ENCODE results near the gene TCF7L2.

The TCF7L2 gene

DNA sequence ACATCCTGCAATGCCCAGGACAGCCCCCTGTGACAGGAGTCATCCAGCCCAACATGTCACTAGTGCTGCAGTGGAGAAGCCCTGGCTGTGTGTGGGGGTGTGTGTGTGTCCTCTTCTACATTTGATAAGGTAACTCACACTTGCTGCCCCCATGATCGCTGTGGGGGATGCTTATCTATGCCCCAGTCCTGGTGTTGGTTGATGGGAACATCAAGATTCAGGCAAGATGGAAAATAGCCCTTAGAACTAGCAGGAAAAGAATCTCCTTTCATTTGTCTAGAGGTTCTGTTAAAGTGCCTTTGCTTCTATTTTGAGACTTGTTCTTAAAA, 52.4 kb downstream of the TCF7L2 start:
- peaks cover 2% of the 10 kb centered on the region; the same call in 1 of the 2 replicates for H3K27me3 ChIP-seq (replicated peaks; ENCODE audit: control insufficient read depth, insufficient read depth, low read length)
- TF ChIP-seq, protein P1, sequence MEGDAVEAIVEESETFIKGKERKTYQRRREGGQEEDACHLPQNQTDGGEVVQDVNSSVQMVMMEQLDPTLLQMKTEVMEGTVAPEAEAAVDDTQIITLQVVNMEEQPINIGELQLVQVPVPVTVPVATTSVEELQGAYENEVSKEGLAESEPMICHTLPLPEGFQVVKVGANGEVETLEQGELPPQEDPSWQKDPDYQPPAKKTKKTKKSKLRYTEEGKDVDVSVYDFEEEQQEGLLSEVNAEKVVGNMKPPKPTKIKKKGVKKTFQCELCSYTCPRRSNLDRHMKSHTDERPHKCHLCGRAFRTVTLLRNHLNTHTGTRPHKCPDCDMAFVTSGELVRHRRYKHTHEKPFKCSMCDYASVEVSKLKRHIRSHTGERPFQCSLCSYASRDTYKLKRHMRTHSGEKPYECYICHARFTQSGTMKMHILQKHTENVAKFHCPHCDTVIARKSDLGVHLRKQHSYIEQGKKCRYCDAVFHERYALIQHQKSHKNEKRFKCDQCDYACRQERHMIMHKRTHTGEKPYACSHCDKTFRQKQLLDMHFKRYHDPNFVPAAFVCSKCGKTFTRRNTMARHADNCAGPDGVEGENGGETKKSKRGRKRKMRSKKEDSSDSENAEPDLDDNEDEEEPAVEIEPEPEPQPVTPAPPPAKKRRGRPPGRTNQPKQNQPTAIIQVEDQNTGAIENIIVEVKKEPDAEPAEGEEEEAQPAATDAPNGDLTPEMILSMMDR (IDR thresholded peaks at IDR 0.05; ENCODE audit: insufficient read depth, low read length, poor library complexity, severe bottlenecking) = no peak
- no peak overlapping the region for H3K4me3 ChIP-seq (replicated peaks; ENCODE audit: low read depth, low read length)
- no peak for DNase-seq (ENCODE audit: extremely low read depth, insufficient read length)
- no peaks in the 10 kb centered on the region for H3K36me3 ChIP-seq (ENCODE audit: control insufficient read depth, insufficient read depth, low read length)

DNA sequence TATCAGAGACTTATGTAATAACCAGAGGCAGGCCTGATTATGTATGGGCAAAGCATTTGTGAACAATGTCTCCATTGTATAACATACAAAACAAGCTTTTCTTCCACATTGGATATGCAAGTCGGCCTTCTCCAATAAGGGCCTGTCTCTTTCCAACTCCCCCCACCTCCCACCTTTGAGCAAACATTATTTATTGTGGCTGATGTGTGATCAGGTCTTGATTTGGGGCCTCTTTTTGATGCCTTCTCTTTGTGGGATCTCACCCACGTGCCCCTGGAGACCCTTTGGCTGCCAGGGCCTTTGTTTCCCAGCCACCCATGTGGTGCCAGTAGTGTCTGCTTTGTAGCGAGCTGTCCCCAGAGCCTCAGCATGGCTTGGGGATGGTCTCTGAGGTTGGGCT, 53.0 kb downstream of the TCF7L2 start:
- TF ChIP-seq, protein P1 (IDR thresholded peaks at IDR 0.05; ENCODE audit: insufficient read depth, low read length, poor library complexity, severe bottlenecking) = no peak
- Histone ChIP-seq H3K4me3 (replicated peaks; ENCODE audit: low read depth, low read length) (no peak overlapping the region), H3K36me3 (ENCODE audit: control insufficient read depth, insufficient read depth, low read length) (no peaks in the 10 kb centered on the region), H3K27me3 (replicated peaks; ENCODE audit: control insufficient read depth, insufficient read depth, low read length) (peaks cover 4% of the 10 kb centered on the region)
- DNase-seq (ENCODE audit: extremely low read depth, insufficient read length) = no peak

DNA sequence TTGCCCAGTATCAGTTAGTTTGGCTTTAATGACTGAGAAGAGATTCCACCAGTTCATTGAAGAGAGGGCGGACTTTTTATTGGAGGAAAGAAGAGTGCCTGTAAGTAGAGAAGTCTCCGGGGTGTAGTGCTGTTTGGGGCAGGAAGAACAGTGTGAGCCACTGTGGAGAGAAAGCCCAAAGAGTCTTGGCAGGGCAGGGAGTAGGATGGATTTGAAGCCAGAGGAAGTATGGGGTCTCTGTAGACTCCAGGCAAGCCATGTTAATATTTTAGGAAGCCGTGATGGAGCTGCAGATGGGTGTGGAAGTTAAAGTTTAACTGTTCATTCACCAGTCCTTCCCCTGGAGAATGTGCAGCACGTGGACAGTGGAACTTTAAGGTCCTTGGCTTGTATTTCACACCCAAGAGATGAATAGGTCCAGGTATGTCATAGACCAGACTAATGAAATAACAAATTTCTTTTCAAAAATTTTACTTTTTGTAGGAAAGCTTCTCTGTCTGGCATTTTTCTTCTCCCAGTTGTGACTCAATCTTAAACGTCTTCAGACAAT, 54.1 kb downstream of the TCF7L2 start:
- H3K4me3 ChIP-seq (replicated peaks; ENCODE audit: low read depth, low read length) = no peak overlapping the region
- no peak for DNase-seq (ENCODE audit: extremely low read depth, insufficient read length)
- no peaks in the 10 kb centered on the region for H3K36me3 ChIP-seq (ENCODE audit: control insufficient read depth, insufficient read depth, low read length)
- peaks cover 4% of the 10 kb centered on the region for H3K27me3 ChIP-seq (replicated peaks; ENCODE audit: control insufficient read depth, insufficient read depth, low read length)
- TF ChIP-seq, protein P1 (IDR thresholded peaks at IDR 0.05; ENCODE audit: insufficient read depth, low read length, poor library complexity, severe bottlenecking) = no peak

- no peak for DNase-seq (ENCODE audit: extremely low read depth, insufficient read length)
- no peak overlapping the region for H3K4me3 ChIP-seq (replicated peaks; ENCODE audit: low read depth, low read length)
- H3K36me3 ChIP-seq (ENCODE audit: control insufficient read depth, insufficient read depth, low read length) = no peaks in the 10 kb centered on the region
- TF ChIP-seq, protein P1 (IDR thresholded peaks at IDR 0.05; ENCODE audit: insufficient read depth, low read length, poor library complexity, severe bottlenecking) = no peak
- peaks cover 4% of the 10 kb centered on the region for H3K27me3 ChIP-seq (replicated peaks; ENCODE audit: control insufficient read depth, insufficient read depth, low read length)
Observed at GRCh38 chr10:113005380-113005779, 55.3 kb downstream of the TCF7L2 start.

- no peak for DNase-seq (ENCODE audit: extremely low read depth, insufficient read length)
- TF ChIP-seq, protein P1 (IDR thresholded peaks at IDR 0.05; ENCODE audit: insufficient read depth, low read length, poor library complexity, severe bottlenecking) = no peak
- Histone ChIP-seq H3K27me3 (replicated peaks; ENCODE audit: control insufficient read depth, insufficient read depth, low read length) (peaks cover 4% of the 10 kb centered on the region), H3K36me3 (ENCODE audit: control insufficient read depth, insufficient read depth, low read length) (no peaks in the 10 kb centered on the region), H3K4me3 (replicated peaks; ENCODE audit: low read depth, low read length) (no peak overlapping the region)
Observed at GRCh38 chr10:113006656-113007342, 56.8 kb downstream of the TCF7L2 start.
